ENCODE measurements around the gene HAX1. TPM values are rescaled to one million over a fixed set of nuclear protein-coding genes. Genes with fewer than 3 reads are reported as not detected.

Gene HAX1
- total and polyA plus RNA-seq, 10 of the 15 experiments (the other 5 are each of a cell fraction or from before 2014, with no cell fraction given) = 95.3 to 288 (median 147) TPM

GRCh38 chr1:154272217-154272998, at the start of gene HAX1 (continued):
- TF ChIP-seq SKIL (IDR thresholded peaks at IDR 0.05; ENCODE audit: low read depth, poor library complexity, severe bottlenecking) (peak; percentile 75), BMI1 (IDR thresholded peaks at IDR 0.05; ENCODE audit: borderline replicate concordance) (no peak), SRF (IDR thresholded peaks at IDR 0.05; ENCODE audit: low read depth in 2 of 2, low read length in 2 of 2) (no peak), ETV6 (conservative IDR thresholded peaks at IDR 0.05 in 1 of 2, IDR thresholded peaks at IDR 0.05 in 1 of 2; ENCODE audit: borderline replicate concordance in 1 of 2, low read depth in 1 of 2) (peak in 1 of 2 experiments; percentile 95; a peak in 2 of 4 replicates), NBN (IDR thresholded peaks at IDR 0.05) (peak; percentile 89; the same call in 1 of the 2 replicates), RBBP5 (conservative IDR thresholded peaks at IDR 0.05) (no peak), MAX (IDR thresholded peaks at IDR 0.05; ENCODE audit: low read depth, low read length) (no peak; the same call in none of the 2 replicates), DPF2 (IDR thresholded peaks at IDR 0.05) (peak; percentile 51), MYC (IDR thresholded peaks at IDR 0.05; ENCODE audit: insufficient read depth, insufficient read length, insufficient replicate concordance, low read length, severe bottlenecking) (peak; percentile 21), TBL1XR1 (IDR thresholded peaks at IDR 0.05; ENCODE audit: low read depth, low read length) (peak; percentile 55; the same call in 1 of the 2 replicates), SREBF1 (IDR thresholded peaks at IDR 0.05; ENCODE audit: low read length) (no peak; the same call in 1 of the 2 replicates), RAD51 (IDR thresholded peaks at IDR 0.05) (no peak), EP300 (IDR thresholded peaks at IDR 0.05; ENCODE audit: borderline replicate concordance in 1 of 2, control insufficient read depth in 1 of 2, low read depth in 2 of 2, low read length in 2 of 2) (peak in 1 of 2 experiments; percentile 64; a peak in 2 of 4 replicates), PKNOX1 (IDR thresholded peaks at IDR 0.05) (peak; percentile 67), RB1 (IDR thresholded peaks at IDR 0.05; ENCODE audit: borderline replicate concordance) (no peak), GATAD2B (conservative IDR thresholded peaks at IDR 0.05; ENCODE audit: low read depth) (peak; percentile 13; the same call in 1 of the 2 replicates), RFX5 (IDR thresholded peaks at IDR 0.05; ENCODE audit: low read depth, low read length) (no peak), CHD1 (IDR thresholded peaks at IDR 0.05; ENCODE audit: low read depth, low read length) (no peak), SP1 (IDR thresholded peaks at IDR 0.05; ENCODE audit: low read depth, low read length) (peak; percentile 45), KAT2A (conservative IDR thresholded peaks at IDR 0.05; ENCODE audit: control insufficient read depth, low read depth, low read length) (no peak), ZBTB40 (IDR thresholded peaks at IDR 0.05; ENCODE audit: borderline replicate concordance) (peak; percentile 49; the same call in 1 of the 2 replicates), ZNF24 (IDR thresholded peaks at IDR 0.05) (no peak), SIN3A (IDR thresholded peaks at IDR 0.05; ENCODE audit: low read depth, low read length) (peak; percentile 61; the same call in 1 of the 2 replicates)
